ENCODE measurements around the gene SERPINE3. TPM values are rescaled to one million over a fixed set of nuclear protein-coding genes. Genes with fewer than 3 reads are reported as not detected.

The SERPINE3 gene
- total RNA-seq, 1 experiment from 2014 or later: not detected

DNA sequence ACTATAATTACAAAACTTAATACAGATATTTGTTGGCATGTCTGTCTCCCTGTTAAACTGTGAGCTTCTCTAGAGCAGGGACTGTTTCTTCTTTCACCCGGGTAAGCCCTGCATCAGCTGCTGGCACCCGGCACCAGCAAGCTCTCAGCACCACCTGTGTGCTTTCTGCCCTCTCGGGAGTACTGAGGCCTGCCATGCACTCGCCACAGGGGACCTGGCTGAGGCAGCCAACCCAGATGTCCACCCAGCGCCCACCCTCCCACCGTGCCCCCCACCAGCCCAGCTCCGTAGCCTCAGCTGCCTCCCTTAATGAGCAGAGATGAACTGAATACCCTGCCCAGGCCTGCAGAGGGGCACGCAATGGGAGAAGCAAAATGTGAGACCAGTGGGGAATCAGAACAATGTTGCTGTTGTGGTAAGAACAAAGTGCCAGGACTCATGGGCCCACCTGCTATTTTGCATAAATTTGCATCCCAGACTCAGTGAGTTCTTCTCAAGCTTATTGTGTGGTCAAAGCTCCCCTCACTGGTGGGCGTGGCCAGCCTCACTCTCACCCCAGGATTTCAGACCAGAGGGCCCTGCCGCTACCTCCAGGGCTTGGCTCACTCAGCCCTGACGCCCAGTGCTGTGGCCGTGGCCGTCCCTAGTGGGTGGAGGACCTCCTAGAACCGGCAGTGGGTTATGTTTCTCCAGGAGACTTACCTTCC, 14.6 kb upstream of the SERPINE3 start:
- Histone ChIP-seq H4K20me1 (ENCODE audit: insufficient read depth) (no peaks in the 10 kb centered on the region), H3K4me1 (replicated peaks; ENCODE audit: insufficient read depth) (no peaks in the 10 kb centered on the region), H3K79me2 (ENCODE audit: low read depth) (no peaks in the 10 kb centered on the region), H3K4me3 (no peak overlapping the region), H3K27ac (no peak overlapping the region), H3K27me3 (ENCODE audit: insufficient read depth, low read depth) (0 out of 2 replicates have a peak, but pooled peaks cover 3% of the 10 kb centered on the region), H3K9me3 (ENCODE audit: insufficient read depth, low read depth) (no peaks in the 10 kb centered on the region), H3F3A (ENCODE audit: insufficient read depth, low read depth) (no peaks in the 10 kb centered on the region), H3K36me3 (ENCODE audit: low read depth) (no peaks in the 10 kb centered on the region), H3K9me2 (ENCODE audit: insufficient read depth) (no peaks in the 10 kb centered on the region; the same call in 1 of the 2 replicates), H3K4me2 (no peak overlapping the region), H2AFZ (no peak overlapping the region)
- BruUV-seq (replicated peaks): no TSS peak
- intact Hi-C loops (cut with micrococcal nuclease; ENCODE audit: unreplicated experiment): no loop called here
- ChIA-PET CTCF (no interaction called here), POLR2A (ENCODE audit: unreplicated experiment) (no interaction called here)
- DNase-seq: no peak
- TF ChIP-seq, protein P1, sequence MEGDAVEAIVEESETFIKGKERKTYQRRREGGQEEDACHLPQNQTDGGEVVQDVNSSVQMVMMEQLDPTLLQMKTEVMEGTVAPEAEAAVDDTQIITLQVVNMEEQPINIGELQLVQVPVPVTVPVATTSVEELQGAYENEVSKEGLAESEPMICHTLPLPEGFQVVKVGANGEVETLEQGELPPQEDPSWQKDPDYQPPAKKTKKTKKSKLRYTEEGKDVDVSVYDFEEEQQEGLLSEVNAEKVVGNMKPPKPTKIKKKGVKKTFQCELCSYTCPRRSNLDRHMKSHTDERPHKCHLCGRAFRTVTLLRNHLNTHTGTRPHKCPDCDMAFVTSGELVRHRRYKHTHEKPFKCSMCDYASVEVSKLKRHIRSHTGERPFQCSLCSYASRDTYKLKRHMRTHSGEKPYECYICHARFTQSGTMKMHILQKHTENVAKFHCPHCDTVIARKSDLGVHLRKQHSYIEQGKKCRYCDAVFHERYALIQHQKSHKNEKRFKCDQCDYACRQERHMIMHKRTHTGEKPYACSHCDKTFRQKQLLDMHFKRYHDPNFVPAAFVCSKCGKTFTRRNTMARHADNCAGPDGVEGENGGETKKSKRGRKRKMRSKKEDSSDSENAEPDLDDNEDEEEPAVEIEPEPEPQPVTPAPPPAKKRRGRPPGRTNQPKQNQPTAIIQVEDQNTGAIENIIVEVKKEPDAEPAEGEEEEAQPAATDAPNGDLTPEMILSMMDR (conservative IDR thresholded peaks at IDR 0.05): no peak
- TF ChIP-seq EZH2 (IDR thresholded peaks at IDR 0.05; ENCODE audit: low read depth): no peak

DNA sequence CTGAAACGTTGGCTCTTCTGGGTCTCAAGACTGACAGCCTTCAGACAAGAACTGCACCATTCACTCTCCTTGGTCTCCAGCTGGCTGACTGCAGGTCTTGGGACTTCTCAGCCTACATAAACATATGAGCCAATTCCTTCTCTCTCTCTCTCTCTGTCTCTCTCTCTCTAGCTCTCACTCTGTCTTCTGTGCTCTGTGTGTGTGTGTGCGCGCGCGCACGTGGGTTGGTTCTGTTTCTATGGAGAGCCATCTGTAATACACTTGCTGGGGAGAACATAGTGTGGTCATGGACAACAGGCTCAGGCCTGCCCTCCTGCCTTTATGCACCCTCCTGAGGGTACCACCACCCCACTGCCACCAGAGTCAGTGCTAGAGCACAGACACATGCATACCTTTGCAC, 13.7 kb upstream of the SERPINE3 start:
- TF ChIP-seq, protein P1 (conservative IDR thresholded peaks at IDR 0.05): no peak
- H4K20me1 ChIP-seq (ENCODE audit: insufficient read depth): no peaks in the 10 kb centered on the region
- CTCF ChIA-PET: no interaction called here
- no peaks in the 10 kb centered on the region for H3K79me2 ChIP-seq (ENCODE audit: low read depth)
- no peak overlapping the region for H3K4me3 ChIP-seq
- H3K4me2 ChIP-seq: no peak overlapping the region
- no peak for DNase-seq
- H3K9me2 ChIP-seq (ENCODE audit: insufficient read depth): no peaks in the 10 kb centered on the region; the same call in 1 of the 2 replicates
- H3F3A ChIP-seq (ENCODE audit: insufficient read depth, low read depth): no peaks in the 10 kb centered on the region
- H3K27me3 ChIP-seq (ENCODE audit: insufficient read depth, low read depth): peaks cover 3% of the 10 kb centered on the region
- intact Hi-C loops (cut with micrococcal nuclease; ENCODE audit: unreplicated experiment): no loop called here
- H3K4me1 ChIP-seq (replicated peaks; ENCODE audit: insufficient read depth): no peaks in the 10 kb centered on the region
- H3K9me3 ChIP-seq (ENCODE audit: insufficient read depth, low read depth): no peaks in the 10 kb centered on the region
- H2AFZ ChIP-seq: no peak overlapping the region
- no peaks in the 10 kb centered on the region for H3K36me3 ChIP-seq (ENCODE audit: low read depth)
- POLR2A ChIA-PET (ENCODE audit: unreplicated experiment): no interaction called here
- no TSS peak for BruUV-seq (replicated peaks)
- H3K27ac ChIP-seq: no peak overlapping the region

DNA sequence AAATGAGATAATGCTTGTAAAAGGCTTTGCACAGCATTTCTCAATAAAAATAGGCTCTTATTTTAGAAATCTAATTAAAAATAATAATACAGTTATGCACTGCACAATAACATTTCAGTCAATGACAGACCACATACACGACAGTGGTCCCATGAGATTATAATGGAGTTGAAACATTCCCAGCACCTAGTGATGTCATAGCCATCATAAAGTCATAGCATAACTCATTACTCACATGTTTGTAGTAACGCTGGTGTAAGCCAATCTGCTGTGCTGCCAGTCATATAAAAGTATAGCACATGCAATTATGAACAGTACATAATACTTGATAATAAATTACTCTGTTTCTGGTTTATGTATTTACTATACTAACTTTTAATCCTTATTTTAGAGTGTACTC, 12.7 kb upstream of the SERPINE3 start:
- intact Hi-C loops (cut with micrococcal nuclease; ENCODE audit: unreplicated experiment): no loop called here
- Histone ChIP-seq H2AFZ (no peak overlapping the region), H3K27ac (no peak overlapping the region), H3K4me2 (no peak overlapping the region), H3F3A (ENCODE audit: insufficient read depth, low read depth) (no peaks in the 10 kb centered on the region), H3K9me3 (ENCODE audit: insufficient read depth, low read depth) (no peaks in the 10 kb centered on the region), H3K4me3 (no peak overlapping the region), H3K27me3 (ENCODE audit: insufficient read depth, low read depth) (peaks cover 3% of the 10 kb centered on the region), H4K20me1 (ENCODE audit: insufficient read depth) (no peaks in the 10 kb centered on the region), H3K36me3 (ENCODE audit: low read depth) (no peaks in the 10 kb centered on the region), H3K4me1 (replicated peaks; ENCODE audit: insufficient read depth) (no peaks in the 10 kb centered on the region), H3K79me2 (ENCODE audit: low read depth) (no peaks in the 10 kb centered on the region), H3K9me2 (ENCODE audit: insufficient read depth) (no peaks in the 10 kb centered on the region; the same call in 1 of the 2 replicates)
- no peak for DNase-seq
- ChIA-PET CTCF (no interaction called here), POLR2A (ENCODE audit: unreplicated experiment) (no interaction called here)
- TF ChIP-seq, protein P1 (conservative IDR thresholded peaks at IDR 0.05): no peak
- no peak for TF ChIP-seq EZH2 (IDR thresholded peaks at IDR 0.05; ENCODE audit: low read depth)
- BruUV-seq (replicated peaks): no TSS peak

Data from PC-9 (cell line).